HG02852 (cell line): ENCODE data around the gene COPS9.

ENCODE experiments used
- ATAC-seq: cut with Tn5 transposase; IDR thresholded peaks from one replicate; pipeline ENCODE4 v1.9.1; 2021; ENCODE audit warnings: mild to moderate bottlenecking, moderate library complexity; ENCODE audit not compliant: unreplicated experiment

The COPS9 gene

DNA sequence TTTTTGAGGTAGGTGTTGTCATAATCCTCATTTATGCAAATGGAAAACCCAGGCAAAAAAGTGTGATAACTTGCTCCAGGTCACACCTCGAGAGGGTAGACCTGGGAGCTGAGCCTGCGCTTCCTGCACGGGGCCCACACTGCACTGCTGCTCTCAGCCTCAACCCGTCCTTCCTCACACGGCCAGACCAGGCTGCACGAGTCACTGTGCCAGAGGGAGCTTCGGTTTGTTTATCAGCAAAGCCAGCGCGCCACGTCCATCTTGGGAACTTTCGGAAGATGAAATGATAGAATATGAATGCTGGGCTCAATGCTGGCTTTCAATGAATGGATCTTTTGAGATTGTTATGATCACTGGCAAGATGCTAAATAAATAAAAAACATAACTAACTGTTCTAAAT is 14.4 kb downstream of the COPS9 start:
- ATAC-seq, result no peak

DNA sequence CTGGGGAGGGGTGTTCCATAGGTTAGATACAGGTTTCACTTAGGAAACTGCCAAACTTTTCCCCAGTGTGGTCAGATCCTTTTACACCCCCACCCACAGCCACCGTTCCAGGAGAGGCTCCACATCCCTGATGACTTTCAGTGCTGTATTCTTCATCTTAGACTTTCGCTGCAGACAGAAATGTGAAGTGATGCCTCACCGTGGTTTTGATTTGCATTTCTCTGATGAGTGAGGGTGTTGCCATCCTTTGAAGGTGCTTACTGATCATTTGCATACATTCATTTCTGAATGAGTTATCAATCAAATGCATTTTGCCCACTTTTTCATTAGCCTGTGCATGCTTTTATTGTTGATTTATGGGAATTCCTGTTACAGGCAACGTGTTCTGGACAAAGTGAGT is 14.9 kb downstream of the COPS9 start:
- peak; percentile 51 for ATAC-seq

DNA sequence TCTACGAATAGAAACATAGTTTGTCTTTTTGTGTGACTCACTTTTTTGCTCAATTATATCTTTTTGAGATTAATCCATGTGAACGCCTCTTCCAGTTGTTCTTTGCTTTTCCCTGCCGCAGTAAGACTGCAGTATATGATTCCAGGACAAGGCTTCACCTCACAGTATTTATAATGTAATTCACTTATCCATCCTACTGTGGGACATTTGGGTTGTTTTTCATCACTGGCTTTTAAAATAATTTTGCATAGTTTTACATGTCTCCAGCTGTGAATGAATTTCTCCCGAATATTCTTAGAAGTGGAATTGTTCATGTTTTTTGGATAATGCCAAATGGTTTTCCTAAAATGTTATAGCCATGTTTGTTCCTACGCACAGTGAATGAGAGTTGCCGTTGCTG is 21.9 kb downstream of the COPS9 start:
- ATAC-seq, result no peak

DNA sequence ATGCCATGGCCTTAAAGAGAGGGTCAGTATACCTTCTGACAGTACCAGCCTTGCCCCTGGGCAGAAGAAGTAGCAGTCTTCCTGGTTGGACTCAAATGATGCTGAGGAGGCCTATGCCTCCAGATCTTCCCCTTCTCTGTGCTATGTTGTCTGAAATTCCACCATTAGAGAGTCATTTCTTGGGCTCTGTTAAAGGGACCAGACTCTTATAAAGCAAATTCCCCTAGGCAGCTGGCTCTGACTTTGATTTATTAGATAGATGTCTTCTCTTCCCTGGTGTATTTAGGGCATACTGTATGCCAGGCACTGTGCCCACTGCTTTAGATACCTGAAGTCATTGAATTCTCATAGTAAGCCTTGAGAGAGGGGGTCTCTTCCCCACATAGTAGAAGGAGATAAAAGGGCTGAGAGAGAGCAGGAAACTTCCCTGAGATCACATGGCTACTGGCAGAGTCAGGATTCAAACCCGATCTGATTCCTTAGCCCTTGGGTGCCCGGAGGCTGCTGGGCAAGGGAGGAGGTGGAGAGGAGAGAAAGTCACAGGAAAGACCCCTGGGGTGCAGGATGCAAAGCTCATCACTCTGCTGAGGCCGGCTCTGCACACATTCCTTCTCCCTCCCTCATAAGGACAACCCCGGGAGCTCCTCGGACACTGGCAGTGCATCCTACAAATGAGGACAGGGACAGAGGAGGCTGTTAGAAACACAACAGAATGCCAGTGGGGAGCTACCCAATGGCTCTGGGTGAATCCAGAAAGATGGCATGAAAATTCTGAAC is 23.0 kb downstream of the COPS9 start:
- no peak for ATAC-seq

DNA sequence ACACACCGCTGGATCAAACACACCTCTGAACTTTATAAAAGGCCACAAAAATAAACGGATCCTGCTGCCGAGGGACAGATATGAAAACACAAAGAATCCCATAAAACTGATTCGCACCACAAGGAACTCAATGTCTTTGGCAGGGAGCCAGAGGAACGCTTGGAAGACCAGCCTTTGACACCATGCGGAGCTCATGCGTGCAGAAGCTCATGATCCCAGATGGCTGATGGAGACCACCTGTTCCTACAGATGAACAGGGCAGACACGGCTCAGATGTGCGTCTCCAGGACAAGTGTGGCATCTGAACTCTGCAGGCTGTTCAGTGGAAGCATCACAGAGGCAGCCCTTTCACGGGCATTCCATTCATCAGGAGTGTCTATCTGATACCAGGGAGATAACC is 24.9 kb downstream of the COPS9 start:
- ATAC-seq, result no peak

DNA sequence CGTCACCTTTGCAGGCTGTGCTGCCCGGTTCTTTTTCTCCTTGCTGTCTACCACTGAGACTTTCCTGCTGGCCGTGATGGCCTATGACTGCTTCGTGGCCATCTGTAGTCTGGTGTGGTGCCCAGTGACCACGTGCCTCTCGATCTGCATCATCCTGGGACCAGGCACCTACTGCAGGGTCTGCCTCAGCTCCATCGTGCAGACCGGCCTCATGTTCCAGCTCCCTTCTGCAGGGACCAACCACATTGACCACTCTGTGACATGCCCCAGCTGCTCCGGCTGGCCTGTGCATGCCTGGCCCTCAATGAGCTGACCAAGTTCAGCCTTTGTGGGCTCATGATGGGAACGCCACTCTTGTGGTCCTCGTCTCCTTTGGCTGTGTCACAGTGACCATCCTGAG is 26.7 kb downstream of the COPS9 start:
- ATAC-seq, result no peak

DNA sequence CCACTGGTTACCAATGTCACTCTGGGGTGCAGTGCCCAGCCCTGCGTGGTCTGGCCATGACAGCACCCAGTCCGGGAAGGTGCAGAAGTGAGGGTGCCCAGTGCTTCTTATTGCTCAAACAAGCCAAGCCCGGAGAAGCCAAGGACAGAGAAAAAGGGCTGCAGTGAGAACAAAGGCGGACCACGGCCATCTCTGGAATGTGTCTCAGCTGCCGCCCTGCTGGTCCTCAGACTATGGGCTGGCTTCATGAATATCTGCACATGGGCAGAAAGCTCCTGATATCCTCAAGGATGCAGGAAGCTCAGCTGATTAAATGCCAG is 28.7 kb downstream of the COPS9 start:
- no peak for ATAC-seq

DNA sequence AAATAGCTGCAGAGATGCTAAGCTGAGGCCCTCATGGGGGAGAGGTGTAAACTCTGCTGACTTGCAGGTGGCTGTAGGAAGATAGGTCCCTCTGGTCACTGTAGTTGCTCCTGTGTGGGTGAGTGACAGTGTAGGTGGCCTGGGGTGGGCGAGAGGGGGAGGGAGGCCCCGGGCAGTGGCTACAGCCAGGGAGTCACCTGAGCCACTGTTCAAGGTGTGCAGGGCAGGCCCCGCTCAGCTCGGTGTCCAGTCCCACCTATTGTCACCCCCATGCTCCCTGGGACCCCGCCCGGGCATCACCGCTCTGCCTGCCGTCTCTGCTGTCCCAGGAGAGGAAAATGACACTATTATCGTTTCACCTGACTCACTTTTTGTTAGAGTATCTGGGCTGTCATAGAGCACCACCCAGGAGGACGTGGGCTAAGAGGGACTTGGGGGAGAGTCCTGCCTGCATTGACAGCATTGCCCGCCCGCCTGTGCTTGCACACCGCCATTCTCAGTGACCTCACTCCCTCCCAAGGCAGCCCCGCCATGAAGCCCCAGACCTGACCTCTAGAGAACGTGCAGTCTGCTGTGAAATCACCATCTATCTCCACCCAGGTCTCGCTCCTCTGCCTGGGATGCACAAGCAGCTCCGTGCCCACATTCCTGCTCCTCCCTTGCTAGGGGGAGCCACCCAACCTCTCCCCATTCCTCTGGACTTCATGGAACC is 29.2 kb downstream of the COPS9 start:
- ATAC-seq, result no peak

DNA sequence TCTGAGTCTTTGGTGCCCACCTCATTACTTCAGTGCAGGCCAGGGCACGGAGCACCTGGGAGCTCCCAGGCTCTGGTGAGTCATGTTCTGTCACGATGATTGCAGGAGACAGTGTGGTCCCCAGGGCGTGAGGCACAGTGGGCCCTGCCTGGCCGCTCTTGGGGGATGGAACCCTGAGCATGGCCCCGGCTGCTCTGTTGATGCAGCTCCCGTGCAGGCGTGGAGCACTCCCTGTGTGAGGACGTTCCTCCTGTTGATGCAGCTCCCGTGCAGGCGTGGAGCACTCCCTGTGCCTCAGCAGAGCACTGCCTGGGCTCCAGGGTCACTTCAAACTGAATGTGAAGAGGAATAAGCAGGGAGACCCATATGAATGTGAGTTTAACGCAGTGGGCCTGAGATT is 30.1 kb downstream of the COPS9 start:
- ATAC-seq, result no peak

DNA sequence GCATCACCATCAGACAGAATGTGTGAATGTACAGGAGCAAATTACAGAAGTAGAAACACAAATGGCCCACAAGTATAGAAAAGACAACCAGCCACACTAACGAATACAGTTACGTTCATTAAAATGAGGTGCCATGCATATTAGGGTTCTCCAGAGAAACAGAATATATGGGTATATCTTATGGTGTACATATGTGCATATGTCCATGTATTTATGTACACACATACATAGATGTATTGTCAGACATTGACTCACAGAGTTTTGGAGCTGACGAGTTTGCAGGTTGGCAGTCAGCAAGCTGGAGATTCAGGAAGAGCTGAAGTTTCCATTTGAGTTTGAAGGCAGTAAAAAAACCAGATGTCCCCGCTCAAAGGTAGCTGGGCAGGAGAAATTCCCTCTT is 33.0 kb downstream of the COPS9 start:
- no peak for ATAC-seq

DNA sequence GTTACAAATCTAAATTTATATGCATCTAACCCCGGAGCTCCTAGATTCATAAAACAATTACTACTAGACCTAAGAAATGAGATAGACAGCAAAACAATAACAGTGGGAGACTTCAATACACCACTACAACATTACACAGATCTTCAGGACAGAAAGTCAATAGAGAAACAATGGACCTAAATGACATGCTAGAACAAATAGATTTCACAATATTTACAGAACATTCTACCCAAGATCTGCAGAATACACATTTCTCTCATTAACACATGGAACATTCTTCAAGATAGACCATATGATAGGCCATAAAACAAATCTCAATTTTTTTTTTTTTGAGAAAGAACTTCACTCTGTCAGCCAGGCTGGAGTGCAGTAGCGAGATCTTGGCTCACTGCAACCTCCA is 37.8 kb downstream of the COPS9 start:
- ATAC-seq, result no peak

DNA sequence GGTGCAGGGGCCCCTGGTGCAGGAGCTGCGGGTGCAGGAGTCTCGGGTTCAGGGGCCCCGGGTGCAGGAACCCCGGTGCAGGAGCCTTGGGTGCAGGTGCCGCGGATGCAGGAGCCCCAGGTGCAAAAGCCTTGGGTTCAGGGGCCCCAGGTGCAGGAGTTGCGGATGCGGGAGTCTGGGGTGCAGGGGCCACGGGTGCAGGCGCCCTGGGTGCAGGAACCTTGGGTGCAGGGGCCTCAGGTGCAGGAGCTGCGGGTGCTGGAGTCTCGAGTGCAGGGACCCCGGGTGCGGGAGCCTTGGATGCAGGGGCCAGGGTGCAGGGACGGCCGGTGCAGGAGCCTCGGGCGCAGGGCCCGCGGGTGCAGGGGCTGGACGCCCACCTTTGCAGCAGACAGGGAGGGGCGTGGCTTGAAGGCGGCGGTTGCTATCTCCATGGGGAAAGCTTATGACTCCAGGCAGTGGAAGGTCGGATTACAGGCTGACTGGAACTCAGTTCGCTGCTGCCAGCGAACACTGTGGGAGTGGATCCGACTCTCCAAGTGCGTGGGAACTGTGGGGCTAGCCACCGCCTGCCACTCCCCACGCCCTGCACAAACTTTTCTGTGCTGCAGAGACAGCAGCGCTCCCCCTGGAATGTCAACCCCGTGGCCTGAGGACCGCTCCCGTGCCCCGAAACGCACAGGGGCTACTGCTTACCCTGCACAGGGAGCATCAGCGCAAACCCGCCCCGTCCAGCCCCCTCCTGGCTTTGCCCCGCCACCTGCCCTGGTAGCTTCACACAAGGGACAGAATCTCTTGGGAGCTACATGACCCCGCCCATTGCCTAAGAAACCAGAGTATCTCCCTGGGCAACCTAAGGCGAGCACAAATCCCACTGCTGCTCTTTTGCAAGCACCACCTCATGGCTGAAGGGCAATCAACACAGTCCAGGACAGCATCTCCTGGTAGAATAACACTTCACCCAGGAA is 40.3 kb downstream of the COPS9 start:
- no peak for ATAC-seq

DNA sequence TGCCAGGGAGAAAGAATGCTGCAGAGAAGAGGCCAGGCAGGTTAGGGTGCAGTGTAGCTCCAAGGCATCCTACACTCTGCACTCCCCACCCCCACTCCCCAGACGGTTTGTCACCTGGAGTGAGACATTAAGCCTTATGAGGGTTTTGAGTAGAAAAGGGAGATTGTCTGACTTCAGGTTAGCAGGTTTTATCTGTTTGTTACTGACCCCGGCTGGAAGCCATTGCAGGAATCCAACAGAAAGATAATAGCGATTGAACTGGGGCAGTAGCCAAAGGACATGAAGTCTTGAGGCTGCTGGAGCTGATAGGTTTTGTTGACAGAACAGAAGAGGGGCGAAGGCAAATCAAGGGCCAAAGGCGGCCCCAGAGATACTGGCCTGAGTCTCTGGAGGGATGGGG is 46.8 kb downstream of the COPS9 start:
- no peak for ATAC-seq

DNA sequence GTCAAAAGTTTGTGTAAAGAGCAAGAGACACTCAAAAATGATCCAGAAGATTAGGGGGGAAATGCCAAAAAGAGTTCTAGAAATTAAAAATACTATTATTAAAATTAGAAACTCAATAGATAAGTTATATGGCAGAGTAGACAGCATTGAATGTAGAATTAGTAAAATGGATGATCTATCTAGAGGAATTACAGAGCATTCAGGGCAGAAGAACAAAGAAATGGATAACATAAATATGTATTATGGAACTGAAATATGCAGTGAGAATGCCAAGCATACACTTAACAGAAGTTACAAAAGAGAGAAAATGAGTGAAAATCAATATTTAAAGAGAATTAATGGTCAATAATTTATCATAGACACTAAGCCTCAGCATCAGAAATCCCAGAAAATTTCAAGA is 49.5 kb downstream of the COPS9 start:
- no peak for ATAC-seq
